Common myeloid progenitor, CD34-positive (primary cell): ENCODE results near the gene EMILIN2.
A peak's percentile ranks its signal among the peaks of the same experiment; 100 is the strongest.
"Not testable (repeated sequence)": the region's sequence is repeated elsewhere in the genome, so short reads cannot be mapped to it uniquely, and the experiment has no call there.

Experiments used
- CTCF ChIA-PET: fragments of 350-600 bp; sonication (Branson Sonifier 250); formaldehyde crosslinking; loops from one replicate; lab custom pipeline; 2021; ENCODE audit warnings: antibody characterized with exemption; lab: Charles Lee
- POLR2A ChIA-PET: fragments of 350-600 bp; sonication (Branson Sonifier 250); formaldehyde crosslinking; loops from one replicate; lab custom pipeline; 2021; ENCODE audit warnings: antibody characterized with exemption; lab: Charles Lee
- DNase-seq, 3 donors: peaks; one replicate each; pipeline versions ENCODE4 v3.0.0 to v3.0.0-alpha.2; 2013
- H3K27ac ChIP-seq, 2 experiments: 1 replicate in 1 of 2; 2 replicates in 1 of 2; pipeline ENCODE4 v1.7.0; 2013; ENCODE audit warnings: inconsistent platforms in 2 of 2, low read length in 2 of 2, mild to moderate bottlenecking in 2 of 2, low read depth in 1 of 2, moderate library complexity in 1 of 2; ENCODE audit not compliant: severe bottlenecking in 2 of 2, insufficient read depth in 1 of 2, poor library complexity in 1 of 2
- H3K27me3 ChIP-seq, 5 experiments: replicated peaks in 2 of 5; 1 replicate in 3 of 5; 2 replicates in 2 of 5; pipeline versions ENCODE4 v1.6.1 to v1.7.0; 2013; ENCODE audit warnings: low read length in 4 of 5, mild to moderate bottlenecking in 2 of 5, moderate library complexity in 2 of 5, inconsistent platforms in 1 of 5; ENCODE audit not compliant: insufficient read depth in 5 of 5, control insufficient read depth in 4 of 5
- H3K36me3 ChIP-seq, 4 experiments: 1 replicate in 2 of 4; 2 replicates in 2 of 4; pipeline versions ENCODE4 v1.6.1 to v1.7.0; 2013; ENCODE audit warnings: low read length in 3 of 4, control low read depth in 1 of 4, mild to moderate bottlenecking in 1 of 4; ENCODE audit not compliant: control insufficient read depth in 4 of 4, insufficient read depth in 4 of 4
- H3K4me1 ChIP-seq, 4 experiments: 1 replicate in 3 of 4; 2 replicates in 1 of 4; pipeline versions ENCODE4 v1.6.1 to v1.7.1; 2013; ENCODE audit warnings: low read length in 3 of 4, mild to moderate bottlenecking in 3 of 4, control low read depth in 1 of 4, inconsistent platforms in 1 of 4, moderate library complexity in 1 of 4; ENCODE audit not compliant: control insufficient read depth in 4 of 4, insufficient read depth in 4 of 4; ENCODE audit errors: control extremely low read depth in 1 of 4
- H3K4me3 ChIP-seq, 7 experiments: 1 replicate in 4 of 7; 2 replicates in 3 of 7; pipeline versions ENCODE4 v1.5.1 to v1.7.0; 2013; ENCODE audit warnings: mild to moderate bottlenecking in 7 of 7, low read length in 6 of 7, moderate library complexity in 6 of 7, inconsistent platforms in 2 of 7, low read depth in 2 of 7, control low read depth in 1 of 7; ENCODE audit not compliant: insufficient read depth in 4 of 7, control insufficient read depth in 1 of 7; ENCODE audit errors: extremely low read depth in 1 of 7
- H3K9me3 ChIP-seq, 5 experiments: 1 replicate in 4 of 5; 2 replicates in 1 of 5; pipeline versions ENCODE4 v1.6.1 to v1.7.1; 2013; ENCODE audit warnings: low read length in 4 of 5, mild to moderate bottlenecking in 2 of 5, inconsistent platforms in 1 of 5, low read depth in 1 of 5, moderate library complexity in 1 of 5; ENCODE audit not compliant: control insufficient read depth in 4 of 5, insufficient read depth in 2 of 5; ENCODE audit errors: control extremely low read depth in 1 of 5
- WGBS: methylation state at CpG from one replicate; pipeline ENCODE4 v1.1.5; 2013; ENCODE audit not compliant: insufficient coverage; 5-methylcytosine and 5-hydroxymethylcytosine counted together

Gene EMILIN2

DNA sequence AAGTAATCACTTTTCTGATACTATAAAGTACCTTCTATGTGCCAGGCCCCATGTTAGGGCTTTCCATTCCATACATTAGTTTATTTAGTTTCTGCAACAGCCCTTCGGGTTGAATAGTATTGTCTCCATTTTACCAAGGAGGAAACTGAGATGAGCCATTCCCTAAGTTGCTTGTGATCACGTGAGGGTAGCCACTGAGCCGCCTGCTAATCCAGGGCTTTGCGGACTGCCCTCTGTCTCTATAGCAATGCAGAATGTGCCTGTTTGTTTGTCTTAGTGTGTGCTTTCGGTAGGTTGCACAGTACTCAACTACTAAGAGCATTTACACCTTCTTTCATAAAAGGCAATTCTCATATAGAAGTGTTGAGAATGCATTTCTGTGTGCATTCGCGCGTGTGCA lies 5.0 kb downstream of the EMILIN2 start:
- no peak overlapping the region for H3K27ac ChIP-seq
- peaks cover 0 to 18% (median 5%) of the 10 kb centered on the region in 5 experiments for H3K27me3 ChIP-seq
- no peaks in the 10 kb centered on the region for H3K9me3 ChIP-seq
- 96% methylated on average over 4 of the region's 8 CpGs for WGBS
- H3K4me3 ChIP-seq = no peak overlapping the region
- ChIA-PET POLR2A (no interaction called here), CTCF (no interaction called here)
- peaks cover 9 to 59% (median 34%) of the 10 kb centered on the region in 4 experiments for H3K4me1 ChIP-seq
- no peak for DNase-seq
- H3K36me3 ChIP-seq = peaks cover 0 to 2% (median 0%) of the 10 kb centered on the region in 4 experiments

DNA sequence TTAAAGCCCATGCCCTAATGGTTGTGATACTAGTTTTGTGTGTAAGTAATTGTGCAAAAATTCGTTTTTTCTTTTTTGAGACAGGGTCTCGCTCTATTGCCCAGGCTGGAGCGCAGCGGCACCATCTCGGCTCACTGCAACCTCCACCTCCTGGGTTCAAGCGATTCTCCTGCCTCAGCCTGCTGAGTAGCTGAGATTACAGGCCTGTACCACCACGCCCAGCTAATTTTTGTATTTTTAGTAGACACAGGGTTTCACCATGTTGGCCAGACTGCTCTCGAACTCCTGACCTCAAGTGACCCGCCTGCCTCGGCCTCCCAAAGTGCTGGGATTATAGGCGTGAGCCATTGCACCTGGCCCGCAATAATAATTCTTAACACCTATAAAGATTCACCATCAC lies 5.7 kb downstream of the EMILIN2 start:
- H3K36me3 ChIP-seq, POLR2A ChIA-PET: not testable (repeated sequence)
- peaks cover 12 to 59% (median 33%) of the 10 kb centered on the region in 4 experiments for H3K4me1 ChIP-seq

DNA sequence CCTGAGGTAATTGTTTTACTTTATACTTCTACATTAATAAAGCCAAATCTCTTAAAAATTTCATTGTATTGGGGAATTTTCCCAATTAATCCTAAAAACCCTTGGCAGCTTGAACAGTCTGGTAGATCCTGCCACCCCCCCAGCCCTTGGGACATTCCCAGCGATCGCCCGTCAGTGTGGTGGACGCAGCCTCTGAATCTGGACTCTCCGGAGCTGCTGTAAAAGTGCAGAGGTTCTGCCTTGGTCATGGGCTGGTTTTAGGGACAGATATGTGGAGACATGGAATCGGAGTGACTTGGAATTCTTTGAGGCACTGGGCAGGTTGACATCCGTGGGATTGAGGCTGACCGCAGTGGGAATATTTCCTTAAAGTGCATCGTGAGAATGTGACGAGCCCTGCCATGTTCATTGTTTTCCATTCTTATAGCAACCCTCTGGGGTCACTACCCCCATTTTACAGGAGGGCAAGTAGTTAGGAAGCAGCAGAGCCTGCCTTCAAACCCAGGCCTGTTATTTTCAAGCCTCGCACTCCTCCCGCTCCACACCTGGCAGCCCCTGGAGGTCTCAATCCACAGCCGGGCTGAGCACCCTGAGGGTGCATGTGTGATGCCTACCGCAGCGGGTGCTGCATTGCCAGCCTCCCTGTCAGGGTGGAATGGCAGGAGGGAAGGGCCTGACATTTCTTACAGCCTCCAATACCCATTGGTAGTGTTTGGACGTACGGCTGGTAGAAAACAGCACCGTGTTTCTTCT lies 6.5 kb downstream of the EMILIN2 start:
- Histone ChIP-seq H3K4me3 (no peak overlapping the region), H3K27ac (peak overlapping the region in 1 of 2 experiments; percentile 15), H3K9me3 (no peaks in the 10 kb centered on the region), H3K27me3 (peaks cover 0 to 18% (median 5%) of the 10 kb centered on the region in 5 experiments), H3K4me1 (peaks cover 10 to 58% (median 30%) of the 10 kb centered on the region in 4 experiments), H3K36me3 (peaks cover 0 to 2% (median 0%) of the 10 kb centered on the region in 4 experiments)
- no peak for DNase-seq
- 100% methylated on average over 16 of the region's 18 CpGs for WGBS
- ChIA-PET POLR2A (no interaction called here), CTCF (no interaction called here)

More for the DNA sequence above, 5.7 kb downstream of the EMILIN2 start:
- DNase-seq, CTCF ChIA-PET, H3K27ac ChIP-seq, H3K9me3 ChIP-seq, H3K4me3 ChIP-seq: not testable (repeated sequence)
- WGBS = 99% methylated on average over 9 of the region's 12 CpGs
- H3K27me3 ChIP-seq = peaks cover 0 to 18% (median 5%) of the 10 kb centered on the region in 5 experiments

DNA sequence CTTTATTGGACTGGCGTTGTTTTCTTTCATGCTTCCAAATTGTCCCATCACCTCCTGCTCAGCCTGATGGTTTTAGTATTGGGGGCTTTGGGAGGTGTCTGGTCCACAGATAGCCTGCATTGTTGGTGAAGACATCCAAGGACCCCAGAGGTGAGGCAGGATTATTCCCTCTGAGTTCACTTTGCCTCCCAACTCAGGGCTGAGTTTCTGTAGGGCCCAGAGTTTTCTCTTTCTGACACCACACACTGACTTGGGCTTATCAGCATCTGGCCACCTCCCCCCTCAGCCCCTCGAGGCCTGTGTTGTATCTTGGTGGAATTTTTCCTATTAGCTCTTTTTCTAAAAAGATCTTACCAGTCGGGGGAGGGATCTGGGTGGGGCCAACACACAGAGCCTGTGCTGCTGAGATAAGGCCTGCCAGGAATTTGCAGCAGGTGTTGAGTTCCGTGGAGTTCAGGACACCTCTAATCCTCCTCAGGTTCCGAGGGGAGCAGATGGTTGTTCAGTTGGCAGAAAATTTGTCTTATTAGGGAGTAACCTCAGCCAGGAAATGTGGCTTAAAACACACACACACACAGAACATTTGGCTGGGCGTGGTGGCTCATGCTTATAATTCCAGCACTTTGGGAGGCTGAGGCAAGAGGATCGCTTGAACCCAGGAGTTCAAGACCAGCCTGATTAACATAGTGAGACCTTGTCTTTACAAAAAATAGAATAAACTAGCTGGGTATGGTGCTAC lies 7.3 kb downstream of the EMILIN2 start:
- peaks cover 0 to 2% (median 0%) of the 10 kb centered on the region in 4 experiments for H3K36me3 ChIP-seq
- CTCF ChIA-PET = interaction anchor here (0.9 kb wide), 1 partner anchor 29 kb away, joined by 3 read pairs; no protein-coding TSS in a partner anchor

DNA sequence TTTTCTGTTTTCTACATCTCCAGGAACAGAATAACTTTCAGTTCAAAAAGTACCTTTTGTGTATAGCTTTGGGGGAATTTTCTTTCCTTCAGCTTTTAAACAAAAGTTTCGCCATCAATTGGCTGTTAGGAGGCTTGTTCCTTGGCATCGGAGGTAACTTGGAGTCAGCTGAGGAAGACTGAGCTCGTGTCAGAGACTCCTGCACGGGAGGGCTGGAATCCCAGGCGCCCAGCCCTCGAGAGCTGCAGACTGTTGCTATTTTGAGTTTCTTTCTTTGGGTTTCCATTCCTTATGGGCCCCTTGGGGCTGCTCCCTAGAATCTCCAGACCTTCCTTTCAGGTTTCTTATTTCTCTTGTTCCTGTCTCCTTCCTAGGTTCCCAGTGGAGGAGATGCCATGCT lies 8.1 kb downstream of the EMILIN2 start:
- WGBS = 100% methylated on average over 6 of the region's 6 CpGs
- Histone ChIP-seq H3K4me3 (no peak overlapping the region), H3K9me3 (peaks cover 0 to 2% (median 0%) of the 10 kb centered on the region in 5 experiments), H3K27me3 (peaks cover 0 to 4% (median 0%) of the 10 kb centered on the region in 5 experiments), H3K4me1 (peaks cover 10 to 51% (median 23%) of the 10 kb centered on the region in 4 experiments), H3K27ac (peak overlapping the region in 1 of 2 experiments; percentile 6), H3K36me3 (peaks cover 0 to 2% (median 0%) of the 10 kb centered on the region in 4 experiments)
- POLR2A ChIA-PET = no interaction called here
- CTCF ChIA-PET = interaction anchor here (0.9 kb wide), 1 partner anchor 29 kb away, joined by 3 read pairs; no protein-coding TSS in a partner anchor
- DNase-seq = no peak

More for the DNA sequence above, 7.3 kb downstream of the EMILIN2 start:
- H3K27me3 ChIP-seq = peaks cover 0 to 10% (median 0%) of the 10 kb centered on the region in 5 experiments
- H3K27ac ChIP-seq = peak overlapping the region in 1 of 2 experiments; percentile 15
- peak overlapping the region in 1 of 7 experiments; percentile 25 for H3K4me3 ChIP-seq
- no peaks in the 10 kb centered on the region for H3K9me3 ChIP-seq
- peak; percentile 32 to 82 (median 70) for DNase-seq
- POLR2A ChIA-PET = no interaction called here
- WGBS = 58% methylated on average over 2 of the region's 7 CpGs
- H3K4me1 ChIP-seq = peaks cover 10 to 51% (median 23%) of the 10 kb centered on the region in 4 experiments

DNA sequence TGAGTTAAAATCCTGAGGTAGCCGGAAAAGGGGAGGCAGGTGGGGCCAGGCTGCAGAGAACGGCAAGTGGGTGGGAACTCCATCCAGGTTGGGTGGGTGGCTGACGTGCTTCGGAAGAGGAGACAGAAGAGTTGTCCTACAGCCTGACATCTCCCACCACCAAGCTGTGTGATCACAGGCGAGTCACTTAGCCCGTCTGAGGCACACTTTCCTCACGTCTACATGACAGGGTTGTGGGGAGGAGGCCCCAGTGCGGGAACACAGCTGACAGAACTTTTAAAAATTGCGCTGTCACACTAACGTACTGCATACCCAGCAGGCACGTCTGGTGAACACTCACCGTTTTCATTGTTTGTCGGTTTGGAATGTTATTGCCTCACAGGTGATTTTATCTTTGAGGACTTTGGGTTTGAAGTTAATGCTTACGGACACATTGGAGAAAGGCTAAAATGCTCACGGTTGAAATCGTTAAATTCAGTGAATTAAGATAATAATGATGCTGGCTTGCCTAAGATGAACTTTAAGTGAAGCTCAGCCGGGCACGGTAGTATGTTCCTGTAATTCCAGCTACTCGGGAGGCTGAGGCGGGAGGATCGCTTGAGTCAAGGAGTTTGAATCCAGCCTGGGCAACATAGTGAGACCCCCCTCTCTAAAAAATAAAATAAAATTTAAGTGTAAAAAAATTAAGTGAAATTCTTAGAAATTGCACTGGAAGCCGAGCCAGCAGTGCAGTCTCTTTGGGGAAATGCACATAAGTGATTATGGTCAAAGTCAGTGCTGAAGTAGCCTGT lies 8.9 kb downstream of the EMILIN2 start:
- H3K27ac ChIP-seq = no peak overlapping the region
- DNase-seq = no peak
- H3K27me3 ChIP-seq = no peaks in the 10 kb centered on the region
- ChIA-PET POLR2A (no interaction called here), CTCF (interaction anchor here (0.9 kb wide), 1 partner anchor 14 kb away, joined by 3 read pairs; no protein-coding TSS in a partner anchor)
- peaks cover 10 to 49% (median 23%) of the 10 kb centered on the region in 4 experiments for H3K4me1 ChIP-seq
- H3K36me3 ChIP-seq = peaks cover 0 to 2% (median 0%) of the 10 kb centered on the region in 4 experiments
- no peak overlapping the region for H3K4me3 ChIP-seq
- H3K9me3 ChIP-seq = peaks cover 0 to 2% (median 0%) of the 10 kb centered on the region in 5 experiments
- WGBS = 98% methylated on average over 17 of the region's 22 CpGs
